A549 (cell line): ENCODE results near the gene DNAJB7.

Experiments used
- CBX8 ChIP-seq: fragments of 200-600 bp; sonication (generic); IDR thresholded peaks from 2 replicates; pipeline ENCODE4 v1.6.1; 2016
- MAFK ChIP-seq: fragments of 450-650 bp; IDR thresholded peaks from 2 replicates; pipeline ENCODE4 v1.6.1; 2014; ENCODE audit not compliant: partially characterized antibody
- POLR2A ChIP-seq: IDR thresholded peaks from 2 replicates; pipeline ENCODE4 v1.6.1; 2012; ENCODE audit warnings: mild to moderate bottlenecking, low read length
- POLR2AphosphoS2 ChIP-seq: conservative IDR thresholded peaks from 2 replicates; pipeline ENCODE4 v1.6.1; 2012; ENCODE audit warnings: low read length, improper control_type of control experiment, inconsistent platforms
- RNF2 ChIP-seq: fragments of 200-600 bp; sonication (generic); IDR thresholded peaks from 2 replicates; pipeline ENCODE4 v1.6.1; 2016; ENCODE audit warnings: low read depth, mild to moderate bottlenecking, antibody characterized with exemption, moderate library complexity, borderline replicate concordance
- TF ChIP-seq, protein P1 (sequence below): fragments of >200 bp; sonication (Bioruptor Twin); formaldehyde crosslinking; IDR thresholded peaks from 3 replicates; pipeline ENCODE4 v1.5.1; 2016

DNA sequence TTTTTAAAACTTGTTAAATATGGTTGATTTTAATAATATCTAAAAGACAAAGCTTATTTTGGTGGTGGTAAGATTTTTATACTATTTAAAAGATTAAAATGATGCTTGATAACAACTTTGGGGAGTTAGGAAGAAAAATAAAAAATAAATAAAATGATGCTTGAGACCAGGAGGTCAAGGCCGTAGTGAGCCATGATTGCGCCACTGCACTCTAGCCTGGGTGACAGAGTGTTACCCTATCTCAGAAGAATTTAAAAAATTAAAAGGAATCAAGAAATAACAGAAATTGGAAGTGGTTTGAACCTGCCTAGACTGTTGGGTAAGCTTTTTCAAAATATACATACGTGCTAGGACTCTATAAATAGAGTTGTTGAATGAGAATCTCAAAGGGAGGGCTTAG lies 12.1 kb upstream of the DNAJB7 start:
- TF ChIP-seq, protein P1, sequence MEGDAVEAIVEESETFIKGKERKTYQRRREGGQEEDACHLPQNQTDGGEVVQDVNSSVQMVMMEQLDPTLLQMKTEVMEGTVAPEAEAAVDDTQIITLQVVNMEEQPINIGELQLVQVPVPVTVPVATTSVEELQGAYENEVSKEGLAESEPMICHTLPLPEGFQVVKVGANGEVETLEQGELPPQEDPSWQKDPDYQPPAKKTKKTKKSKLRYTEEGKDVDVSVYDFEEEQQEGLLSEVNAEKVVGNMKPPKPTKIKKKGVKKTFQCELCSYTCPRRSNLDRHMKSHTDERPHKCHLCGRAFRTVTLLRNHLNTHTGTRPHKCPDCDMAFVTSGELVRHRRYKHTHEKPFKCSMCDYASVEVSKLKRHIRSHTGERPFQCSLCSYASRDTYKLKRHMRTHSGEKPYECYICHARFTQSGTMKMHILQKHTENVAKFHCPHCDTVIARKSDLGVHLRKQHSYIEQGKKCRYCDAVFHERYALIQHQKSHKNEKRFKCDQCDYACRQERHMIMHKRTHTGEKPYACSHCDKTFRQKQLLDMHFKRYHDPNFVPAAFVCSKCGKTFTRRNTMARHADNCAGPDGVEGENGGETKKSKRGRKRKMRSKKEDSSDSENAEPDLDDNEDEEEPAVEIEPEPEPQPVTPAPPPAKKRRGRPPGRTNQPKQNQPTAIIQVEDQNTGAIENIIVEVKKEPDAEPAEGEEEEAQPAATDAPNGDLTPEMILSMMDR: no peak
- TF ChIP-seq RNF2 (no peak), CBX8 (no peak), MAFK (no peak), POLR2A (no peak), POLR2AphosphoS2 (no peak)
